Osteoblast (primary cell): ENCODE data around the gene MBD3L2. TPM values are rescaled to one million over a fixed set of nuclear protein-coding genes. Genes with fewer than 3 reads are reported as not detected.
"Not testable (repeated sequence)": the region's sequence is repeated elsewhere in the genome, so short reads cannot be mapped to it uniquely, and the experiment has no call there.

Experiments used
- DNase-seq: peaks from one replicate; pipeline ENCODE4 v3.0.0; 2011; ENCODE audit warnings: low spot score, mixed read lengths; ENCODE audit not compliant: insufficient read length; ENCODE audit errors: missing footprints
- H2AFZ ChIP-seq: 2 replicates; pipeline ENCODE4 v1.6.0; 2011; ENCODE audit warnings: mild to moderate bottlenecking, low read length
- H3K27ac ChIP-seq: 2 replicates; pipeline ENCODE4 v1.5.1; 2011; ENCODE audit warnings: mild to moderate bottlenecking, low read depth, low read length, moderate library complexity
- H3K27me3 ChIP-seq: 2 replicates; pipeline ENCODE4 v1.6.0; 2012; ENCODE audit warnings: mild to moderate bottlenecking, control low read depth, inconsistent platforms, low read length, moderate library complexity; ENCODE audit not compliant: insufficient read depth
- H3K36me3 ChIP-seq: 2 replicates; pipeline ENCODE4 v1.5.1; 2011; ENCODE audit warnings: mild to moderate bottlenecking, low read length, control low read depth, moderate library complexity; ENCODE audit not compliant: insufficient read depth
- H3K4me1 ChIP-seq: 2 replicates; pipeline ENCODE4 v1.5.1; 2011; ENCODE audit warnings: mild to moderate bottlenecking, low read length, control low read depth, moderate library complexity; ENCODE audit not compliant: insufficient read depth
- H3K4me2 ChIP-seq: 2 replicates; pipeline ENCODE4 v1.6.0; 2011; ENCODE audit warnings: mild to moderate bottlenecking, low read length; ENCODE audit not compliant: insufficient read depth
- H3K4me3 ChIP-seq: fragments of 200-600 bp; sonication (generic); 3 replicates; pipeline ENCODE4 v1.5.1; 2012; ENCODE audit warnings: mild to moderate bottlenecking, low read length, inconsistent platforms; ENCODE audit not compliant: insufficient read depth
- H3K79me2 ChIP-seq: 2 replicates; pipeline ENCODE4 v1.6.0; 2012; ENCODE audit warnings: mild to moderate bottlenecking, low read length, control low read depth, inconsistent platforms; ENCODE audit not compliant: insufficient read depth
- H3K9me3 ChIP-seq: 2 replicates; pipeline ENCODE4 v1.5.1; 2011; ENCODE audit warnings: low read depth, low read length, control low read depth
- H4K20me1 ChIP-seq: 2 replicates; pipeline ENCODE4 v1.6.0; 2012; ENCODE audit warnings: mild to moderate bottlenecking, low read length, control low read depth; ENCODE audit not compliant: insufficient read depth
- CTCF ChIP-seq: IDR thresholded peaks from 2 replicates; pipeline ENCODE4 v1.5.1; 2011; ENCODE audit warnings: mild to moderate bottlenecking, low read depth, low read length, moderate library complexity; ENCODE audit errors: extremely low read depth
- total RNA-seq: library from RNA; depleted of rRNA; stranded (reverse); fragments of >200 nt; gene quantifications from 2 replicates; pipeline ENCODE4 v1.2.3, GENCODE V29; 2012

The MBD3L2 gene
- total RNA-seq, 1 donor, result not detected

GRCh38 chr19:7013678-7014077 is 35.4 kb upstream of the MBD3L2 start:
- H3K4me2 ChIP-seq, result no peak overlapping the region
- DNase-seq, result peak; percentile 72
- no peaks in the 10 kb centered on the region for H3K36me3 ChIP-seq
- no peak overlapping the region for H3K27ac ChIP-seq
- no peaks in the 10 kb centered on the region for H3K27me3 ChIP-seq
- no peak for TF ChIP-seq CTCF
- H2AFZ ChIP-seq, result no peak overlapping the region
- H4K20me1 ChIP-seq, result no peaks in the 10 kb centered on the region
- no peaks in the 10 kb centered on the region for H3K79me2 ChIP-seq
- H3K4me3 ChIP-seq, result no peak overlapping the region
- no peaks in the 10 kb centered on the region for H3K9me3 ChIP-seq
- no peaks in the 10 kb centered on the region for H3K4me1 ChIP-seq

- Histone ChIP-seq H3K79me2 (no peaks in the 10 kb centered on the region), H4K20me1 (no peaks in the 10 kb centered on the region), H3K4me2 (no peak overlapping the region), H3K27me3 (no peaks in the 10 kb centered on the region), H3K4me1 (no peaks in the 10 kb centered on the region), H3K27ac (no peak overlapping the region), H2AFZ (no peak overlapping the region), H3K36me3 (no peaks in the 10 kb centered on the region), H3K4me3 (no peak overlapping the region), H3K9me3 (no peaks in the 10 kb centered on the region)
- TF ChIP-seq CTCF, result no peak
- no peak for DNase-seq
These were observed 30.3 kb upstream of the MBD3L2 start for GRCh38 chr19:7018828-7019227.

GRCh38 chr19:7021331-7021730 is 27.8 kb upstream of the MBD3L2 start, which contains the start of gene MBD3L2B:
Gene MBD3L2B (minus strand): TSS chr19:7021431. CDS start chr19:7021397, 34 bp downstream.
- H3K4me1 ChIP-seq, H3K27ac ChIP-seq, H3K4me2 ChIP-seq, H2AFZ ChIP-seq, H3K27me3 ChIP-seq, H3K9me3 ChIP-seq, DNase-seq, H3K79me2 ChIP-seq, H3K4me3 ChIP-seq, H4K20me1 ChIP-seq, H3K36me3 ChIP-seq: not testable (repeated sequence)

GRCh38 chr19:7028790-7029189 is 20.3 kb upstream of the MBD3L2 start:
- not testable (repeated sequence) for DNase-seq, H3K27ac ChIP-seq, H2AFZ ChIP-seq, H3K36me3 ChIP-seq, H3K79me2 ChIP-seq, H3K4me2 ChIP-seq, H3K9me3 ChIP-seq, H3K27me3 ChIP-seq, H3K4me1 ChIP-seq, H3K4me3 ChIP-seq, H4K20me1 ChIP-seq

GRCh38 chr19:7030278-7030677 is 18.8 kb upstream of the MBD3L2 start, which contains the start of gene MBD3L5:
Gene MBD3L5 (plus strand): TSS chr19:7030578. CDS start chr19:7030612, 34 bp downstream.
- not testable (repeated sequence) for H3K27ac ChIP-seq

GRCh38 chr19:7040079-7040478 is 9.0 kb upstream of the MBD3L2 start, which contains the start of gene MBD3L4:
Gene MBD3L4 (minus strand): TSS chr19:7040179. CDS start chr19:7040144, 35 bp downstream.
- not testable (repeated sequence) for H3K79me2 ChIP-seq, H3K4me3 ChIP-seq, H3K9me3 ChIP-seq, H4K20me1 ChIP-seq, H3K27me3 ChIP-seq, H3K4me2 ChIP-seq, H3K27ac ChIP-seq, H3K36me3 ChIP-seq, H3K4me1 ChIP-seq, H2AFZ ChIP-seq, DNase-seq

More at GRCh38 chr19:7030278-7030677, 18.8 kb upstream of the MBD3L2 start, which contains the start of gene MBD3L5:
- H3K4me2 ChIP-seq, H4K20me1 ChIP-seq, H3K4me3 ChIP-seq, H3K4me1 ChIP-seq, DNase-seq, H3K27me3 ChIP-seq, H3K36me3 ChIP-seq, H2AFZ ChIP-seq, H3K9me3 ChIP-seq, H3K79me2 ChIP-seq: not testable (repeated sequence)

DNA sequence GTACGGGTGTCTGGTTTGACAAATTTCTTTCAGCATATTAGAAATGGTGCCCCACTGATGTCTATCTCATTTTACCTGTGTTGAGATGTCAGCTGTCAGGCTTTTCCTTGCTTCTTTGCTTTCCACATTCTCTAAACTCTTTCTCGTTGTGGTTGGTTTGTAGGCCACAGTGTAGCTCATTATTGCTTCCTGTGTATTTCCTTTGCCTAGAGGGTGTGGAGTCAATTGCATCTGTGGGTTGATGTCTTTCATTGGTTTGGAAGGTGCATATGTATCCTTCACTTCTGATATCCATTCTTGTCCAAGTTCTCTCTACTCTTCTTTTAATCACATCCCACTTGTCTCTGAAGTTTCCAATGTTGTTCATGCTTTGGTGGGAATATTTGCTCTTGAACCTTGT is 7.6 kb upstream of the MBD3L2 start:
- not testable (repeated sequence) for DNase-seq, H4K20me1 ChIP-seq, H3K79me2 ChIP-seq, H3K4me3 ChIP-seq, H2AFZ ChIP-seq, H3K4me1 ChIP-seq, H3K27me3 ChIP-seq, H3K4me2 ChIP-seq, H3K27ac ChIP-seq, H3K9me3 ChIP-seq, H3K36me3 ChIP-seq

GRCh38 chr19:7051421-7051820 is 2.3 kb downstream of the MBD3L2 start:
- not testable (repeated sequence) for H3K9me3 ChIP-seq, H3K27me3 ChIP-seq, H3K27ac ChIP-seq, DNase-seq, H3K4me1 ChIP-seq, H3K36me3 ChIP-seq, H3K4me2 ChIP-seq, H4K20me1 ChIP-seq, H3K4me3 ChIP-seq, H2AFZ ChIP-seq, H3K79me2 ChIP-seq
